Thymus (tissue), 11 donors: ENCODE data around the gene TUBAL3. TPM values are rescaled to one million over a fixed set of nuclear protein-coding genes. Genes with fewer than 3 reads are reported as not detected.
A peak's percentile ranks its signal among the peaks of the same experiment; 100 is the strongest.

Experiments used
- DNase-seq, 9 donors: peaks; one replicate each; pipeline ENCODE4 v3.0.0-alpha.2; 2013; ENCODE audit warnings: low spot score in 9 of 9, low read depth in 6 of 9, missing footprints in 1 of 9
- H3K27ac ChIP-seq, 2 donors: one replicate each; pipeline ENCODE4 v1.5.1; 2013; ENCODE audit warnings: control low read depth in 1 of 2, low read depth in 1 of 2, low read length in 1 of 2, mild to moderate bottlenecking in 1 of 2, moderate library complexity in 1 of 2
- H3K27me3 ChIP-seq, 2 donors: one replicate each; pipeline ENCODE4 v1.5.1; 2013; ENCODE audit warnings: low read length in 1 of 2; ENCODE audit not compliant: control insufficient read depth in 2 of 2, insufficient read depth in 1 of 2
- H3K36me3 ChIP-seq, 2 donors: one replicate each; pipeline ENCODE4 v1.5.1; 2013; ENCODE audit warnings: low read length in 1 of 2, mild to moderate bottlenecking in 1 of 2, moderate library complexity in 1 of 2; ENCODE audit not compliant: control insufficient read depth in 2 of 2, insufficient read depth in 2 of 2
- H3K4me1 ChIP-seq, 2 donors: one replicate each; pipeline ENCODE4 v1.5.1; 2013; ENCODE audit warnings: low read length in 2 of 2; ENCODE audit not compliant: control insufficient read depth in 2 of 2, insufficient read depth in 2 of 2
- H3K4me3 ChIP-seq, 2 donors: one replicate each; pipeline ENCODE4 v1.5.1; 2013; ENCODE audit warnings: low read length in 2 of 2, control low read depth in 1 of 2, mild to moderate bottlenecking in 1 of 2
- H3K9me3 ChIP-seq, 2 donors: one replicate each; pipeline ENCODE4 v1.5.1; 2013; ENCODE audit warnings: low read length in 1 of 2, mild to moderate bottlenecking in 1 of 2; ENCODE audit not compliant: control insufficient read depth in 2 of 2, insufficient read depth in 1 of 2
- WGBS: extraction: QIAGEN DNeasy Blood & Tissue Kit; methylation state at CpG from one replicate; pipeline ENCODE4 v1.1.7; 2013; 5-methylcytosine and 5-hydroxymethylcytosine counted together
- polyA plus RNA-seq: library from polyadenylated mRNA; stranded (reverse); fragments of 200-250 nt; gene quantifications from one replicate; pipeline ENCODE4 v1.2.3, GENCODE V29; 2013
- total RNA-seq: library from RNA; stranded (reverse); fragments of 120-200 nt; gene quantifications from one replicate; pipeline ENCODE4 v1.2.4, GENCODE V29; 2013
- donor health status: healthy.

Gene TUBAL3
- total and polyA plus RNA-seq, 2 donors: 0.46 to 1.3 TPM

DNA sequence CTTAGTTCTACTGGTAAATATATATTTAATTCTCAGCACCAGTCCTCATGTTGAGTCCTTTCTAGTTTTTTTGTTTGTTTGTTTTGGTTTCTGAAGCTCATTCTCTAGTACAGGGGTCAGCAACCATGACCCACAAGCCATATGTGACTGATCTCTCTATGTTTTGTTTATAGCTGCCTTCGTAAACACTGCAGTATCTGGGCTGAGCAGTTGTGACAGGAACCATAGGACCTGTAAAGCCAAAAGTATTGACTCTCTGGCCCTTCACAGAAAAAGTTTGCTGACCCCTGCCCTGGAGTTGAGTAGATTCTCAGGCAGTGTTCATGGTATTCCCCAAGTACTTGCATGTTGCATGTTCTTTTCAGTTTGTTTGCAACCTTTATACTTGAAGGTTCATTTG, 28.6 kb upstream of the TUBAL3 start:
- Histone ChIP-seq H3K4me3 (no peak overlapping the region), H3K4me1 (peaks cover 0 to 4% of the 10 kb centered on the region in 2 donors), H3K27ac (no peak overlapping the region), H3K9me3 (no peaks in the 10 kb centered on the region), H3K36me3 (peaks cover 0 to 3% of the 10 kb centered on the region in 2 donors), H3K27me3 (no peaks in the 10 kb centered on the region)
- WGBS: 99% methylated on average over 1 of the region's 1 CpG
- DNase-seq: no peak

DNA sequence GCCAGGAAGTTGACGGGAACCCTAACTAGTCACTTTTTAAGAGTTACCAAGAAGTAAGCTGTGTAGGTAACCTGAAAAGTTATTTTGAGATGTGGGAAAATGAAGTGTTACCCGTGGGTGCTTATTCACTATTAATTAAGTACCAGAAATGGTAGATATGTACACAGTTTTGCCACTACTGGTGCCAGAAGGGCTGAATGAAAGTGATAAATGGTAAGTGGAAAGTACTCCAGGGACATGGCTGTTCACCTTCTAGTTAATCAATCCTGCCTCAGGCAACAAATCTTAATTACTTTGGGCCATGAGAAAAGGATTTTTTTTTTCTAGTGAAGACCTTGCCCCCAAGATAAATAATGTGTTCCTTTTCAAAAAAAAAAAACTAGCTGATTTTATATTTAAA, 23.5 kb upstream of the TUBAL3 start:
- DNase-seq: no peak

DNA sequence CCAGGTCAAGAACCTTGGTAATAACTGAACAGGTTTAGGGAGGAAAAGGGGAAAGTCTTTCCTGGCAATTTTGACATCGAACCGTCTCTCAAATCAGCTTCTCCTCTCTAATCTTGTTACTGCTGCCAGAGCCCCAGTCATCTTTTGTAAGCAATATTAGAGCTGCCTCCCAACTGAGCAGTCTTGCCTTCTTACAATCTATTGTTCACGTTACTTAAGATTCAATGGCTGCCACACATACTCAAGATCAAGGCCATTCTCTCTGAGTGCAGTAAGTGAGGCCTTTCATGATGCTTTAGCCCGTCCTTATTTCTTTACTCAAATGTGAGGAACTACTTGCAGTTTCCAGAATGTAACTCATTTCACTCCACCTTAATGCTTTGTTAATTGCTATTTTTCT, 20.1 kb upstream of the TUBAL3 start:
- DNase-seq: no peak
- 74% methylated on average over 4 of the region's 4 CpGs for WGBS
- H3K4me3 ChIP-seq: no peak overlapping the region
- H3K36me3 ChIP-seq: no peaks in the 10 kb centered on the region
- H3K9me3 ChIP-seq: no peaks in the 10 kb centered on the region
- no peaks in the 10 kb centered on the region for H3K27me3 ChIP-seq
- no peaks in the 10 kb centered on the region for H3K4me1 ChIP-seq
- H3K27ac ChIP-seq: no peak overlapping the region

More for the DNA sequence above, 23.5 kb upstream of the TUBAL3 start:
- WGBS: 87% methylated on average over 2 of the region's 2 CpGs
- no peak overlapping the region for H3K27ac ChIP-seq
- no peaks in the 10 kb centered on the region for H3K4me1 ChIP-seq
- no peaks in the 10 kb centered on the region for H3K27me3 ChIP-seq
- H3K9me3 ChIP-seq: no peaks in the 10 kb centered on the region
- no peak overlapping the region for H3K4me3 ChIP-seq
- H3K36me3 ChIP-seq: peaks cover 0 to 3% of the 10 kb centered on the region in 2 donors

DNA sequence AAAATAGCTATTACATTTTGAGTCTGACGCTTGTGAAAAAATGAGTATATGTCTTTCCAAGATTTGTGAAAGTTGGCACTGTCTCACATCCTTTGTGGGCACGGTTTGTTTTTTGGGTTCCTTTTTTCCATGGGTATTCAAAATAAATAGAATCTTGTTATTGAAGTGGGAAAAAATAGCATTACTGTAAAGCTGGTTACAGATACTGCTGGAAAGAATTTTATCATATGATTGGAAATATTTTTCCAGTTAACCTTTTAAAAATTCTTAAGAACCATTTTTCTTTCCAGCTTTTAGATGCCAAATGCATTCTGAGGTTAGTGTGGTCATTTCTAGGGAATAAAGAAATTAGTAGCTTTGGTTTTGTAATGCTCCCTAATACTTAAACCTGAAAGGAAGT, 19.1 kb upstream of the TUBAL3 start:
- no peak overlapping the region for H3K27ac ChIP-seq
- no peaks in the 10 kb centered on the region for H3K27me3 ChIP-seq
- no peaks in the 10 kb centered on the region for H3K4me1 ChIP-seq
- no peaks in the 10 kb centered on the region for H3K36me3 ChIP-seq
- WGBS: 47% methylated on average over 2 of the region's 2 CpGs
- no peak for DNase-seq
- no peak overlapping the region for H3K4me3 ChIP-seq
- no peaks in the 10 kb centered on the region for H3K9me3 ChIP-seq

DNA sequence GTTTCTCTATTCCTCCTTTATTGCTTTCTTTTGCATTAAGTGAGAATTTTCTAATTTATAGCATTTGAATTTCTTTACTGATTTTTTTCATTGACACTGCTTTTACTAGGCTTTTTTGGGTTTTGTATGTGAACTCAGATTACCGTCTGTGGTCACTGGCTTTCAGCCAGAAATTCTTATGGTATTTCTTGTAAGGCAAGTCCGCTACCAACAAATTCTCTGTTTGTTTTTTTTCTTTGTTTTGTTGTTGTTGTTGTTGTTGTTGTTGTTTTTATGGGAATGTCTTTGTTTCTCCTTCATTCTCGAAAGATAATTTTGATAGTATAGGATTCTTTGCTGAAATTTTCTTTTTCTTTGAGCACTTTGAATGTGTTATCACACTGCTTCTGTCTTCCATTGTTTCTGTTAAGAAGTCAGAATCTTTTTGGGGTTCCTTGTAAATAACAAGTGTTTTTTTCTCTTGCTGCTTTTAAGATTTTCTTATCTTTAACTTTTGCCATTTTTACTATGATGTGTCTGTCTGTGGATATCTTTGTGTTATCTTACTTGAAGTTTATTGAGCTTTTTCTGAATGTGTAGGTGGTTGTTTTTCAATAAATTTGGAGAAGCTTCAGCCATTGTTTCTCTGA, 15.0 kb upstream of the TUBAL3 start:
- 88% methylated on average over 3 of the region's 3 CpGs for WGBS
- H3K4me3 ChIP-seq: no peak overlapping the region
- no peaks in the 10 kb centered on the region for H3K27me3 ChIP-seq
- no peak overlapping the region for H3K27ac ChIP-seq
- no peaks in the 10 kb centered on the region for H3K36me3 ChIP-seq
- H3K4me1 ChIP-seq: no peaks in the 10 kb centered on the region
- DNase-seq: no peak
- peaks cover 0 to 4% of the 10 kb centered on the region in 2 donors for H3K9me3 ChIP-seq

DNA sequence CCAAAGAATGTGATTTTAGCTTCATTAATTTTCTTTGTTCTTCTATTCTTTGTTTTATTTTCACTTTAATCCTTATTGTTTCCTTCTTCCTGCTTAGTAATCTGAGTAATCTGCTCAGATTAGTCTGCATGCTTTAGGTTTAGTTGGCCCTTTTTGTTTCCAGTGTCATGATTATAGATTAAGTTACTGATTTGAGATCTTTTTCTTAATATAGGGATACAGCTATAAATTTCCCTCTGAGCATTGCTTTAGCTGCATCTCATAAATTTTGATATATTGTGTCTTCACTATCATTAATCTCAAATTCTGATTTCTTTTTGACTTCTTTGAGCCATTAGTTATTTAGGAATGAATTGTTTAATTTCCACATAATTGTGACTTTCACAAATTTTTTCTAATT, 14.0 kb upstream of the TUBAL3 start:
- no peak for DNase-seq
- Histone ChIP-seq H3K4me1 (no peaks in the 10 kb centered on the region), H3K9me3 (peaks cover 0 to 4% of the 10 kb centered on the region in 2 donors), H3K36me3 (no peaks in the 10 kb centered on the region), H3K27me3 (no peaks in the 10 kb centered on the region), H3K27ac (no peak overlapping the region), H3K4me3 (no peak overlapping the region)

DNA sequence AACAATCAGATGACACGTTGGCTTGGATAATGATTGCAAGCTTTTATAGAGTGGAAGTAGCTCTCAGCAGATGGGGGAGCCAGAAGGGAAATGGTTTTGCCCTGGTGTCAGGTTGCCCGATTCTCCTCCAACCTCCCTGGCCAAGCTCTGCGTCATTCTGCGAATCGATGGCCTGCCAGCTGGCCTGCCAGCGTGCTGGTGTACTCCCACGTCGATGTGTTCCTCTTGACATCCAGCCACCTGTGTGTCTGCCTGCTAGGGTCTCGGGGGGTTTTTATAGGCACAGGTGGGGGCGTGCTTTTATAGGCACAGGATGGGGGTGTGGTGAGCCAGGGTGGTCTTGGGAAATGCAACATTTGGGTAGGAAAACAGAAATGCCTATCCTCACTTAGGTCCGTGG, 12.4 kb upstream of the TUBAL3 start:
- Histone ChIP-seq H3K36me3 (no peaks in the 10 kb centered on the region), H3K4me1 (peaks cover 0 to 3% of the 10 kb centered on the region in 2 donors), H3K4me3 (no peak overlapping the region), H3K27me3 (no peaks in the 10 kb centered on the region), H3K9me3 (peaks cover 0 to 4% of the 10 kb centered on the region in 2 donors), H3K27ac (no peak overlapping the region)
- 96% methylated on average over 11 of the region's 11 CpGs for WGBS
- no peak for DNase-seq

DNA sequence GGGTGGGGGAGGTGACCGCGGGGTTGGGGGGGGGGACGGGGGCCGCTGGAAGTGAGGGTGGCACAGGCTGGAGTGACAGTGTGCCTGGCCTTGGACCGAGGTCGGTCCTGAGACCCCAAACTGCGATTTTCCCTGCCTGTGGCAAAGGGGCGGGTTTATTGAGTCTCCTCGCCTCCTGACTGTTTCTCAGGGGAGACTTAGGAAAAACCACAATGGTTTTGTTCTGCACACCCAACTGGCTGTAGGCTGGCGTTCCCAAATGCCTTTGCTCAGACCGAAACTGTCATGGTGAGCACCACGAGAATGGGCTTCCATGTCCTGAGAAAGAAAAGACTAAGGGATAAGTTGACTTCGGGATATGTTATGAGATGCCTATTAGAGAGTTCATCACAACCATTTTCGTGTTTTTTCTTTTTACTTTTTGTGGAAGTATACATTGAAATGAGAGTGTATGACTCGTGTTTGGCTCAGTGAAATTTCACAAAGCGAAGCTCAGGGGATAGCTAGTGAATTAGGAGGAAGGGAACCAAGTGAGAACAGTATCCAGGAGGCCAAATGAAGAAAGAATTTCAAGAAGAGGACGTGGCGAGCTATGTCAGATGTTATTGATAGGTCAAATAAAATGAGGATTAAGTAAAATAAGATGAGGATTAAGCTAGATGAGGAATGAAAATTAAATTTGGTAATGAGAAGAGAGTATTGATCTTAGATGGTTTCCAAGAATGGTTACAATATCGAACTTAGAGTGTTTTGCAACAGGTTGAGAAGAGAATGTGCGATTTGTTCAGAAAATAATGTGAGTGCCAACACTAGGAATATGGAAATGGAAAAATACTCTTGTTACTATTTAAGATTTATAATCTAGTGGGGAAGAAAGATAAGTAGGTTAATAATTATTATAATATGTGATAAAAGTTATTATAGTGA, 8.6 kb upstream of the TUBAL3 start:
- Histone ChIP-seq H3K4me1 (peaks cover 0 to 3% of the 10 kb centered on the region in 2 donors), H3K4me3 (peak overlapping the region; percentile 61 to 90), H3K9me3 (peaks cover 0 to 4% of the 10 kb centered on the region in 2 donors), H3K36me3 (no peaks in the 10 kb centered on the region), H3K27ac (no peak overlapping the region), H3K27me3 (no peaks in the 10 kb centered on the region)
- WGBS: 25% methylated on average over 20 of the region's 20 CpGs
- DNase-seq: peak in 3 of 9 donors; percentile 6 to 36 (median 7)

DNA sequence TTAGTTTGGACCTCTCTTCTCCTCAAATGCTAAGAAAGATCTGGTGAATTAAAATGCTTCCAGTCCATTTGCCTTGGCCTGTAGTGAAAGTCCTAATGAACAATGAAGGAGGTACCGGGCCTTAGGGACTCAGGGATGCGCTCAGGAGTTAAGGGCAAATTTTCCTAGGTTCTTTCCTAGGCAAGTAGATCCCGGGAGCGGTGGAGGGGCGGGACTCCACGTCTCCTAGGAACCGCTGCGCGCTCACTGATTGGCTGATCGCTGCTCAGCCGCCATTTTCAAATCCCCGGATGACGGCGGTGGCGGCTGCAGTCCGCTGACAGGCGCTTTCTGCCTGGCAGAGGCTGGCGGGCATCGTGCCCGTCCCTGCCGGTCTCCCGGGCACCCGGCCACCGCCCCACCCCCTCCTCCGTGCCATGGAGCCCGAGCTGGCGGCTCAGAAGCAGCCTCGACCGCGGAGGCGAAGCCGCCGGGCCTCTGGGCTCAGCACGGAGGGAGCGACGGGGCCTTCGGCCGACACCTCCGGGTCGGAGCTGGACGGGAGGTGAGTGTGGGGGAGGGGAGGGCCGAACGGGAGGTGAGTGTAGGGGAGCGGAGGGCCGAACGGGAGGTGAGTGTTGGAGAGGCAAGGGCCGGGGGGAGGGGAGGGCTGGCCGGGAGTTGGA, 7.8 kb upstream of the TUBAL3 start, which contains the start of gene NET1:
NET1 (plus strand) TSS at position 281 of the 665 bp plus-strand sequence; CDS start at position 417, 136 bp downstream.
- peak; percentile 31 to 85 (median 67) for DNase-seq
- Histone ChIP-seq H3K27ac (no peak within 1 kb of the TSS), H3K27me3 (no peaks in the 10 kb centered on the region), H3K4me3 (peak within 1 kb of the TSS; percentile 61 to 90), H3K36me3 (no peaks in the 10 kb centered on the region), H3K4me1 (peaks cover 0 to 3% of the 10 kb centered on the region in 2 donors), H3K9me3 (peaks cover 0 to 4% of the 10 kb centered on the region in 2 donors)
- under 1% methylated on average over 48 of the region's 48 CpGs for WGBS
